ENCODE data around the gene TMEM18.

- no peak for TF ChIP-seq POLR2AphosphoS5 (IDR thresholded peaks at IDR 0.05; ENCODE audit: borderline replicate concordance, low read depth, low read length)
- no peak for TF ChIP-seq EZH2 (IDR thresholded peaks at IDR 0.05)
- TF ChIP-seq FOXP2 (optimal IDR thresholded peaks at IDR 0.05; ENCODE audit: control extremely low read depth, extremely low read length, insufficient read depth) = no peak
Measured at GRCh38 chr2:656676-657075, 20.5 kb downstream of the TMEM18 start.

All from SK-N-MC (cell line).